SK-N-SH treated with all-trans-retinoic acid at 6 μM for 48 hours (cell line): ENCODE results near the gene ZAP70.

Experiments used
- ATAC-seq: fragments of 200-7000 bp; cut with Tn5 transposase; 3 replicates; pipeline ENCODE4 v1.9.1; 2020; ENCODE audit warnings: mild to moderate bottlenecking, moderate library complexity
- ARNTL ChIP-seq: fragments of 450-650 bp; formaldehyde crosslinking; IDR thresholded peaks from 2 replicates; pipeline ENCODE4 v1.5.0; 2020; ENCODE audit warnings: low read depth, mild to moderate bottlenecking, moderate library complexity, borderline replicate concordance
- BACH2 ChIP-seq: fragments of 250-450 bp; sonication (Bioruptor Pico); IDR thresholded peaks from 2 replicates; pipeline ENCODE4 v1.9.0; 2021; ENCODE audit warnings: mild to moderate bottlenecking, borderline replicate concordance
- CREB5 ChIP-seq: fragments of 250-450 bp; sonication (Bioruptor Pico); IDR thresholded peaks from 2 replicates; pipeline ENCODE4 v1.5.1; 2020; ENCODE audit warnings: low read depth, mild to moderate bottlenecking, moderate library complexity
- CSDC2 ChIP-seq: fragments of 250-450 bp; sonication (Bioruptor Pico); IDR thresholded peaks from 2 replicates; pipeline ENCODE4 v1.5.0; 2020; ENCODE audit warnings: mild to moderate bottlenecking, moderate library complexity
- CSRNP3 ChIP-seq: fragments of 250-450 bp; sonication (Bioruptor Pico); IDR thresholded peaks from 2 replicates; pipeline ENCODE4 v1.5.1; 2021; ENCODE audit warnings: mild to moderate bottlenecking, moderate library complexity
- GLIS3 ChIP-seq: fragments of 250-450 bp; sonication (Bioruptor Pico); IDR thresholded peaks from 2 replicates; pipeline ENCODE4 v1.5.0; 2020; ENCODE audit warnings: mild to moderate bottlenecking, moderate library complexity
- ISL1 ChIP-seq: fragments of 250-450 bp; sonication (Bioruptor Pico); IDR thresholded peaks from 2 replicates; pipeline ENCODE4 v2.1.2; 2022; ENCODE audit warnings: mild to moderate bottlenecking, moderate library complexity
- OSR1 ChIP-seq: fragments of 250-450 bp; sonication (Bioruptor Pico); IDR thresholded peaks from 2 replicates; pipeline ENCODE4 v1.8.0; 2022; ENCODE audit warnings: moderate library complexity, mild to moderate bottlenecking, inconsistent platforms
- PPARA ChIP-seq: fragments of 250-450 bp; sonication (Bioruptor Pico); IDR thresholded peaks from 2 replicates; pipeline ENCODE4 v1.5.0; 2020; ENCODE audit warnings: mild to moderate bottlenecking, borderline replicate concordance
- RARB ChIP-seq: fragments of 250-450 bp; sonication (Bioruptor Pico); IDR thresholded peaks from 2 replicates; pipeline ENCODE4 v1.8.0; 2021; ENCODE audit warnings: mild to moderate bottlenecking, moderate library complexity
- SNAI2 ChIP-seq: fragments of 250-450 bp; sonication (Bioruptor Pico); IDR thresholded peaks from 2 replicates; pipeline ENCODE4 v1.5.0; 2020; ENCODE audit warnings: mild to moderate bottlenecking, moderate library complexity
- TCF4 ChIP-seq: fragments of 250-450 bp; sonication (Bioruptor Pico); IDR thresholded peaks from 2 replicates; pipeline ENCODE4 v1.8.0; 2021; ENCODE audit warnings: mild to moderate bottlenecking, moderate library complexity, borderline replicate concordance
- TOX ChIP-seq: fragments of 250-450 bp; sonication (Bioruptor Pico); IDR thresholded peaks from 2 replicates; pipeline ENCODE4 v1.8.0; 2021; ENCODE audit warnings: mild to moderate bottlenecking, moderate library complexity, borderline replicate concordance
- ZC3H10 ChIP-seq: fragments of 250-450 bp; sonication (Bioruptor Pico); IDR thresholded peaks from 2 replicates; pipeline ENCODE4 v1.5.1; 2021; ENCODE audit warnings: mild to moderate bottlenecking, moderate library complexity
- ZFP3 ChIP-seq: fragments of 250-450 bp; sonication (Bioruptor Pico); IDR thresholded peaks from 2 replicates; pipeline ENCODE4 v1.5.0; 2020; ENCODE audit warnings: mild to moderate bottlenecking, moderate library complexity
- ZFP30 ChIP-seq: fragments of 450-650 bp; formaldehyde crosslinking; IDR thresholded peaks from 2 replicates; pipeline ENCODE4 v1.5.0; 2022; ENCODE audit warnings: mild to moderate bottlenecking, moderate library complexity
- ZNF565 ChIP-seq: fragments of 450-650 bp; formaldehyde crosslinking; conservative IDR thresholded peaks from 2 replicates; pipeline ENCODE4 v1.5.0; 2020; ENCODE audit warnings: low read depth, mild to moderate bottlenecking, moderate library complexity
- ZNF70 ChIP-seq: fragments of 450-650 bp; formaldehyde crosslinking; IDR thresholded peaks from 2 replicates; pipeline ENCODE4 v1.5.0; 2020; ENCODE audit warnings: mild to moderate bottlenecking, moderate library complexity
- ZNF8 ChIP-seq: fragments of 450-650 bp; formaldehyde crosslinking; IDR thresholded peaks from 2 replicates; pipeline ENCODE4 v1.5.0; 2020; ENCODE audit warnings: mild to moderate bottlenecking, moderate library complexity
- TF ChIP-seq, protein P1 (sequence below): fragments of 250-450 bp; sonication (Bioruptor Pico); IDR thresholded peaks from 2 replicates; pipeline ENCODE4 v1.8.0; 2021; ENCODE audit warnings: low read depth, mild to moderate bottlenecking, moderate library complexity, borderline replicate concordance
- TF ChIP-seq, protein P2 (sequence below): fragments of 250-450 bp; sonication (Bioruptor Pico); IDR thresholded peaks from 2 replicates; pipeline ENCODE4 v1.5.0; 2020; ENCODE audit warnings: mild to moderate bottlenecking, moderate library complexity
- TF ChIP-seq, protein P3 (sequence below): fragments of 250-450 bp; sonication (Bioruptor Pico); IDR thresholded peaks from 2 replicates; pipeline ENCODE4 v1.8.0; 2020; ENCODE audit warnings: mild to moderate bottlenecking, moderate library complexity, borderline replicate concordance

The ZAP70 gene

GRCh38 chr2:97713296-97714083 lies at the start of gene ZAP70:
Gene ZAP70 (plus strand): TSS chr2:97713576. CDS start chr2:97724037, 10,461 bp downstream.
- TF ChIP-seq ZFP30 (CRISPR knock-in tag) (no peak), CSRNP3 (CRISPR knock-in tag) (no peak), ZFP3 (no peak), TOX (CRISPR knock-in tag) (no peak), ARNTL (CRISPR knock-in tag) (no peak), CSDC2 (no peak), BACH2 (CRISPR knock-in tag) (no peak), ISL1 (no peak), ZNF8 (CRISPR knock-in tag) (no peak), SNAI2 (CRISPR knock-in tag) (no peak), CREB5 (CRISPR knock-in tag) (no peak), RARB (CRISPR knock-in tag) (no peak), OSR1 (CRISPR knock-in tag) (no peak), GLIS3 (no peak), ZNF70 (CRISPR knock-in tag) (no peak), ZNF565 (CRISPR knock-in tag) (no peak)
- TF ChIP-seq, protein P1, sequence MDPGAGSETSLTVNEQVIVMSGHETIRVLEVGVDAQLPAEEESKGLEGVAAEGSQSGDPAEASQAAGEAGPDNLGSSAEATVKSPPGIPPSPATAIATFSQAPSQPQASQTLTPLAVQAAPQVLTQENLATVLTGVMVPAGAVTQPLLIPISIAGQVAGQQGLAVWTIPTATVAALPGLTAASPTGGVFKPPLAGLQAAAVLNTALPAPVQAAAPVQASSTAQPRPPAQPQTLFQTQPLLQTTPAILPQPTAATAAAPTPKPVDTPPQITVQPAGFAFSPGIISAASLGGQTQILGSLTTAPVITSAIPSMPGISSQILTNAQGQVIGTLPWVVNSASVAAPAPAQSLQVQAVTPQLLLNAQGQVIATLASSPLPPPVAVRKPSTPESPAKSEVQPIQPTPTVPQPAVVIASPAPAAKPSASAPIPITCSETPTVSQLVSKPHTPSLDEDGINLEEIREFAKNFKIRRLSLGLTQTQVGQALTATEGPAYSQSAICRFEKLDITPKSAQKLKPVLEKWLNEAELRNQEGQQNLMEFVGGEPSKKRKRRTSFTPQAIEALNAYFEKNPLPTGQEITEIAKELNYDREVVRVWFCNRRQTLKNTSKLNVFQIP (CRISPR knock-in tag), result no peak
- TF ChIP-seq, protein P2, sequence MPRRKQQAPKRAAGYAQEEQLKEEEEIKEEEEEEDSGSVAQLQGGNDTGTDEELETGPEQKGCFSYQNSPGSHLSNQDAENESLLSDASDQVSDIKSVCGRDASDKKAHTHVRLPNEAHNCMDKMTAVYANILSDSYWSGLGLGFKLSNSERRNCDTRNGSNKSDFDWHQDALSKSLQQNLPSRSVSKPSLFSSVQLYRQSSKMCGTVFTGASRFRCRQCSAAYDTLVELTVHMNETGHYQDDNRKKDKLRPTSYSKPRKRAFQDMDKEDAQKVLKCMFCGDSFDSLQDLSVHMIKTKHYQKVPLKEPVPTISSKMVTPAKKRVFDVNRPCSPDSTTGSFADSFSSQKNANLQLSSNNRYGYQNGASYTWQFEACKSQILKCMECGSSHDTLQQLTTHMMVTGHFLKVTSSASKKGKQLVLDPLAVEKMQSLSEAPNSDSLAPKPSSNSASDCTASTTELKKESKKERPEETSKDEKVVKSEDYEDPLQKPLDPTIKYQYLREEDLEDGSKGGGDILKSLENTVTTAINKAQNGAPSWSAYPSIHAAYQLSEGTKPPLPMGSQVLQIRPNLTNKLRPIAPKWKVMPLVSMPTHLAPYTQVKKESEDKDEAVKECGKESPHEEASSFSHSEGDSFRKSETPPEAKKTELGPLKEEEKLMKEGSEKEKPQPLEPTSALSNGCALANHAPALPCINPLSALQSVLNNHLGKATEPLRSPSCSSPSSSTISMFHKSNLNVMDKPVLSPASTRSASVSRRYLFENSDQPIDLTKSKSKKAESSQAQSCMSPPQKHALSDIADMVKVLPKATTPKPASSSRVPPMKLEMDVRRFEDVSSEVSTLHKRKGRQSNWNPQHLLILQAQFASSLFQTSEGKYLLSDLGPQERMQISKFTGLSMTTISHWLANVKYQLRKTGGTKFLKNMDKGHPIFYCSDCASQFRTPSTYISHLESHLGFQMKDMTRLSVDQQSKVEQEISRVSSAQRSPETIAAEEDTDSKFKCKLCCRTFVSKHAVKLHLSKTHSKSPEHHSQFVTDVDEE (CRISPR knock-in tag), result no peak
- TF ChIP-seq, protein P3, sequence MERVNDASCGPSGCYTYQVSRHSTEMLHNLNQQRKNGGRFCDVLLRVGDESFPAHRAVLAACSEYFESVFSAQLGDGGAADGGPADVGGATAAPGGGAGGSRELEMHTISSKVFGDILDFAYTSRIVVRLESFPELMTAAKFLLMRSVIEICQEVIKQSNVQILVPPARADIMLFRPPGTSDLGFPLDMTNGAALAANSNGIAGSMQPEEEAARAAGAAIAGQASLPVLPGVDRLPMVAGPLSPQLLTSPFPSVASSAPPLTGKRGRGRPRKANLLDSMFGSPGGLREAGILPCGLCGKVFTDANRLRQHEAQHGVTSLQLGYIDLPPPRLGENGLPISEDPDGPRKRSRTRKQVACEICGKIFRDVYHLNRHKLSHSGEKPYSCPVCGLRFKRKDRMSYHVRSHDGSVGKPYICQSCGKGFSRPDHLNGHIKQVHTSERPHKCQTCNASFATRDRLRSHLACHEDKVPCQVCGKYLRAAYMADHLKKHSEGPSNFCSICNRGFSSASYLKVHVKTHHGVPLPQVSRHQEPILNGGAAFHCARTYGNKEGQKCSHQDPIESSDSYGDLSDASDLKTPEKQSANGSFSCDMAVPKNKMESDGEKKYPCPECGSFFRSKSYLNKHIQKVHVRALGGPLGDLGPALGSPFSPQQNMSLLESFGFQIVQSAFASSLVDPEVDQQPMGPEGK (CRISPR knock-in tag), result no peak
- TF ChIP-seq, all 23 proteins: peak for 0
- no peak for ATAC-seq

- ATAC-seq, result no peak
- no peak for TF ChIP-seq CSRNP3 (CRISPR knock-in tag)
- TF ChIP-seq TCF4 (CRISPR knock-in tag), result no peak
- TF ChIP-seq, protein P1 (CRISPR knock-in tag), result no peak
- no peak for TF ChIP-seq ZNF70 (CRISPR knock-in tag)
- TF ChIP-seq ISL1, result no peak
- TF ChIP-seq, protein P3 (CRISPR knock-in tag), result no peak
- TF ChIP-seq PPARA (CRISPR knock-in tag), result no peak
- TF ChIP-seq RARB (CRISPR knock-in tag), result no peak
- no peak for TF ChIP-seq BACH2 (CRISPR knock-in tag)
- no peak for TF ChIP-seq ZNF8 (CRISPR knock-in tag)
- TF ChIP-seq CSDC2, result no peak
- no peak for TF ChIP-seq ZNF565 (CRISPR knock-in tag)
- no peak for TF ChIP-seq OSR1 (CRISPR knock-in tag)
- TF ChIP-seq TOX (CRISPR knock-in tag), result no peak
- TF ChIP-seq CREB5 (CRISPR knock-in tag), result no peak
- no peak for TF ChIP-seq ZC3H10 (CRISPR knock-in tag)
Measured at GRCh38 chr2:97663626-97663961, 49.8 kb upstream of the ZAP70 start.
